ENCODE measurements around the gene STING1.

The STING1 gene

GRCh38 chr5:139438707-139439012 is 43.9 kb downstream of the STING1 start:
- Histone ChIP-seq H2BK5ac (ENCODE audit: low read length) (no peak overlapping the region), H2BK120ac (ENCODE audit: low read depth, low read length) (no peak overlapping the region), H3K56ac (ENCODE audit: low read length) (peak overlapping the region; percentile 28), H3K23ac (ENCODE audit: low read length) (no peak overlapping the region), H3K4me1 (ENCODE audit: control insufficient read depth, low read depth, low read length) (no peaks in the 10 kb centered on the region), H3K79me2 (ENCODE audit: control insufficient read depth, insufficient read depth, low read length) (no peaks in the 10 kb centered on the region), H4K8ac (ENCODE audit: low read depth, low read length) (no peak overlapping the region), H4K5ac (ENCODE audit: low read length) (no peak overlapping the region), H2BK15ac (replicated peaks; ENCODE audit: low read depth) (no peak overlapping the region), H3K4ac (ENCODE audit: low read depth, low read length) (no peak overlapping the region), H3K36me3 (ENCODE audit: control insufficient read depth, insufficient read depth, low read length) (no peaks in the 10 kb centered on the region), H3K79me1 (ENCODE audit: low read length) (no peaks in the 10 kb centered on the region), H3K4me3 (ENCODE audit: low read length) (peak overlapping the region; percentile 0), H2AK5ac (ENCODE audit: low read length) (no peak overlapping the region), H3K9ac (ENCODE audit: low read length) (peak overlapping the region; percentile 30), H3K18ac (ENCODE audit: low read length) (no peak overlapping the region), H3K4me2 (ENCODE audit: low read length) (peak overlapping the region; percentile 9), H3K27ac (ENCODE audit: low read depth, low read length) (no peak overlapping the region), H3K27me3 (ENCODE audit: insufficient read depth, low read length, poor library complexity) (no peaks in the 10 kb centered on the region)
- WGBS (ENCODE audit: extremely low coverage, insufficient coverage, low lambda C conversion rate): no CpG with 5 or more reads among the region's 8 CpGs
- DNase-seq: no peak

- Histone ChIP-seq H3K9ac (ENCODE audit: low read length) (no peak overlapping the region), H3K23ac (ENCODE audit: low read length) (no peak overlapping the region), H4K5ac (ENCODE audit: low read length) (no peak overlapping the region), H2BK120ac (ENCODE audit: low read depth, low read length) (no peak overlapping the region), H3K56ac (ENCODE audit: low read length) (no peak overlapping the region), H3K27ac (ENCODE audit: low read depth, low read length) (no peak overlapping the region), H4K8ac (ENCODE audit: low read depth, low read length) (no peak overlapping the region), H3K4me3 (ENCODE audit: low read length) (no peak overlapping the region), H3K4ac (ENCODE audit: low read depth, low read length) (no peak overlapping the region), H2BK5ac (ENCODE audit: low read length) (no peak overlapping the region), H3K18ac (ENCODE audit: low read length) (no peak overlapping the region), H3K36me3 (ENCODE audit: control insufficient read depth, insufficient read depth, low read length) (no peaks in the 10 kb centered on the region), H3K27me3 (ENCODE audit: insufficient read depth, low read length, poor library complexity) (no peaks in the 10 kb centered on the region), H3K4me2 (ENCODE audit: low read length) (no peak overlapping the region), H3K79me2 (ENCODE audit: control insufficient read depth, insufficient read depth, low read length) (no peaks in the 10 kb centered on the region), H2AK5ac (ENCODE audit: low read length) (no peak overlapping the region), H2BK15ac (replicated peaks; ENCODE audit: low read depth) (no peak overlapping the region), H3K79me1 (ENCODE audit: low read length) (no peaks in the 10 kb centered on the region), H3K4me1 (ENCODE audit: control insufficient read depth, low read depth, low read length) (no peaks in the 10 kb centered on the region)
- no CpG with 5 or more reads among the region's 3 CpGs for WGBS (ENCODE audit: extremely low coverage, insufficient coverage, low lambda C conversion rate)
- no peak for DNase-seq
Observed at GRCh38 chr5:139435676-139436075, 46.9 kb downstream of the STING1 start.

GRCh38 chr5:139431706-139432105 is 50.9 kb downstream of the STING1 start:
- Histone ChIP-seq H3K23ac (ENCODE audit: low read length) (no peak overlapping the region), H3K27ac (ENCODE audit: low read depth, low read length) (no peak overlapping the region), H4K5ac (ENCODE audit: low read length) (no peak overlapping the region), H2BK120ac (ENCODE audit: low read depth, low read length) (no peak overlapping the region), H3K79me2 (ENCODE audit: control insufficient read depth, insufficient read depth, low read length) (no peaks in the 10 kb centered on the region), H2BK15ac (replicated peaks; ENCODE audit: low read depth) (no peak overlapping the region), H2AK5ac (ENCODE audit: low read length) (no peak overlapping the region), H3K79me1 (ENCODE audit: low read length) (no peaks in the 10 kb centered on the region), H3K9ac (ENCODE audit: low read length) (no peak overlapping the region), H3K18ac (ENCODE audit: low read length) (no peak overlapping the region), H3K56ac (ENCODE audit: low read length) (no peak overlapping the region), H3K4ac (ENCODE audit: low read depth, low read length) (no peak overlapping the region), H3K4me3 (ENCODE audit: low read length) (no peak overlapping the region), H4K8ac (ENCODE audit: low read depth, low read length) (no peak overlapping the region), H3K4me1 (ENCODE audit: control insufficient read depth, low read depth, low read length) (no peaks in the 10 kb centered on the region), H2BK5ac (ENCODE audit: low read length) (no peak overlapping the region), H3K27me3 (ENCODE audit: insufficient read depth, low read length, poor library complexity) (no peaks in the 10 kb centered on the region), H3K4me2 (ENCODE audit: low read length) (no peak overlapping the region), H3K36me3 (ENCODE audit: control insufficient read depth, insufficient read depth, low read length) (no peaks in the 10 kb centered on the region)
- WGBS (ENCODE audit: extremely low coverage, insufficient coverage, low lambda C conversion rate): no CpG with 5 or more reads among the region's 1 CpG
- no peak for DNase-seq

GRCh38 chr5:139430015-139430414 is 52.5 kb downstream of the STING1 start:
- no peak overlapping the region for H4K5ac ChIP-seq (ENCODE audit: low read length)
- no peak overlapping the region for H3K18ac ChIP-seq (ENCODE audit: low read length)
- no peak overlapping the region for H3K27ac ChIP-seq (ENCODE audit: low read depth, low read length)
- H3K23ac ChIP-seq (ENCODE audit: low read length): no peak overlapping the region
- no peak overlapping the region for H2BK15ac ChIP-seq (replicated peaks; ENCODE audit: low read depth)
- H3K56ac ChIP-seq (ENCODE audit: low read length): no peak overlapping the region
- H3K9ac ChIP-seq (ENCODE audit: low read length): no peak overlapping the region
- H3K4ac ChIP-seq (ENCODE audit: low read depth, low read length): no peak overlapping the region
- no peak overlapping the region for H2BK120ac ChIP-seq (ENCODE audit: low read depth, low read length)
- no peak overlapping the region for H3K4me3 ChIP-seq (ENCODE audit: low read length)
- H2BK5ac ChIP-seq (ENCODE audit: low read length): no peak overlapping the region
- no CpG with 5 or more reads among the region's 2 CpGs for WGBS (ENCODE audit: extremely low coverage, insufficient coverage, low lambda C conversion rate)
- H3K4me2 ChIP-seq (ENCODE audit: low read length): no peak overlapping the region
- H3K79me2 ChIP-seq (ENCODE audit: control insufficient read depth, insufficient read depth, low read length): no peaks in the 10 kb centered on the region
- no peaks in the 10 kb centered on the region for H3K79me1 ChIP-seq (ENCODE audit: low read length)
- H3K36me3 ChIP-seq (ENCODE audit: control insufficient read depth, insufficient read depth, low read length): no peaks in the 10 kb centered on the region
- H4K8ac ChIP-seq (ENCODE audit: low read depth, low read length): no peak overlapping the region
- DNase-seq: no peak
- H2AK5ac ChIP-seq (ENCODE audit: low read length): no peak overlapping the region
- no peaks in the 10 kb centered on the region for H3K4me1 ChIP-seq (ENCODE audit: control insufficient read depth, low read depth, low read length)
- no peaks in the 10 kb centered on the region for H3K27me3 ChIP-seq (ENCODE audit: insufficient read depth, low read length, poor library complexity)

GRCh38 chr5:139426203-139426885 is 56.2 kb downstream of the STING1 start:
- no peak overlapping the region for H3K27ac ChIP-seq (ENCODE audit: low read depth, low read length)
- H3K56ac ChIP-seq (ENCODE audit: low read length): no peak overlapping the region
- no peak overlapping the region for H4K8ac ChIP-seq (ENCODE audit: low read depth, low read length)
- H2BK120ac ChIP-seq (ENCODE audit: low read depth, low read length): no peak overlapping the region
- H2AK5ac ChIP-seq (ENCODE audit: low read length): no peak overlapping the region
- no peak overlapping the region for H3K9ac ChIP-seq (ENCODE audit: low read length)
- H3K79me2 ChIP-seq (ENCODE audit: control insufficient read depth, insufficient read depth, low read length): no peaks in the 10 kb centered on the region
- H3K27me3 ChIP-seq (ENCODE audit: insufficient read depth, low read length, poor library complexity): no peaks in the 10 kb centered on the region
- H3K18ac ChIP-seq (ENCODE audit: low read length): no peak overlapping the region
- H3K79me1 ChIP-seq (ENCODE audit: low read length): no peaks in the 10 kb centered on the region
- H2BK5ac ChIP-seq (ENCODE audit: low read length): no peak overlapping the region
- DNase-seq: no peak
- no peak overlapping the region for H2BK15ac ChIP-seq (replicated peaks; ENCODE audit: low read depth)
- no peaks in the 10 kb centered on the region for H3K4me1 ChIP-seq (ENCODE audit: control insufficient read depth, low read depth, low read length)
- H3K4me3 ChIP-seq (ENCODE audit: low read length): no peak overlapping the region
- no peak overlapping the region for H3K23ac ChIP-seq (ENCODE audit: low read length)
- no CpG with 5 or more reads among the region's 8 CpGs for WGBS (ENCODE audit: extremely low coverage, insufficient coverage, low lambda C conversion rate)
- no peak overlapping the region for H3K4me2 ChIP-seq (ENCODE audit: low read length)
- no peak overlapping the region for H3K4ac ChIP-seq (ENCODE audit: low read depth, low read length)
- no peak overlapping the region for H4K5ac ChIP-seq (ENCODE audit: low read length)
- no peaks in the 10 kb centered on the region for H3K36me3 ChIP-seq (ENCODE audit: control insufficient read depth, insufficient read depth, low read length)
